ENCODE data around the gene TTC28.

Gene TTC28

DNA sequence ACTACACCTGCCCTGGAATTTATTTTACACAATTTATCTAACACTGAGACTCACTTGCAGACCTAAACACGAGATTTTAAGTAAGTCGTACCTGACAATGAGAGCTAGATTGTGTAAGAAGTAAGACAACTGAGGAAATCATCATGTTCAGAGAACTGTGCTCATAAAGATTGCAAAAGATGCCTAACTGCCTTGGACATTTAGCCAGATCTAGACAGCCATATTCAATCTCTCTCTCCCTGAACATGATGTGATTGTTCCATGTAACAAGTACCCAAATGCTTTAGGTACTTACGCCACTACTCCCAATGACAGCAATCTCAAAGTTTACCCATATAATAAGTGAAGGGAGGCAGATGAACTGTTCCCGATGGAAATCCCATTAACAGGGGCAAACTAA is 550.8 kb downstream of the TTC28 start:
- H3K4me1 Mint-ChIP-seq, result no peaks in the 10 kb centered on the region
- H3K9me3 Mint-ChIP-seq, result no peaks in the 10 kb centered on the region
- TF ChIP-seq, protein P1, sequence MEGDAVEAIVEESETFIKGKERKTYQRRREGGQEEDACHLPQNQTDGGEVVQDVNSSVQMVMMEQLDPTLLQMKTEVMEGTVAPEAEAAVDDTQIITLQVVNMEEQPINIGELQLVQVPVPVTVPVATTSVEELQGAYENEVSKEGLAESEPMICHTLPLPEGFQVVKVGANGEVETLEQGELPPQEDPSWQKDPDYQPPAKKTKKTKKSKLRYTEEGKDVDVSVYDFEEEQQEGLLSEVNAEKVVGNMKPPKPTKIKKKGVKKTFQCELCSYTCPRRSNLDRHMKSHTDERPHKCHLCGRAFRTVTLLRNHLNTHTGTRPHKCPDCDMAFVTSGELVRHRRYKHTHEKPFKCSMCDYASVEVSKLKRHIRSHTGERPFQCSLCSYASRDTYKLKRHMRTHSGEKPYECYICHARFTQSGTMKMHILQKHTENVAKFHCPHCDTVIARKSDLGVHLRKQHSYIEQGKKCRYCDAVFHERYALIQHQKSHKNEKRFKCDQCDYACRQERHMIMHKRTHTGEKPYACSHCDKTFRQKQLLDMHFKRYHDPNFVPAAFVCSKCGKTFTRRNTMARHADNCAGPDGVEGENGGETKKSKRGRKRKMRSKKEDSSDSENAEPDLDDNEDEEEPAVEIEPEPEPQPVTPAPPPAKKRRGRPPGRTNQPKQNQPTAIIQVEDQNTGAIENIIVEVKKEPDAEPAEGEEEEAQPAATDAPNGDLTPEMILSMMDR (IDR thresholded peaks at IDR 0.05; ENCODE audit: unreplicated experiment in 3 of 3), result no peak
- no peaks in the 10 kb centered on the region for H3K27me3 Mint-ChIP-seq (ENCODE audit: low read depth)
- H3K36me3 Mint-ChIP-seq (ENCODE audit: low read depth), result peaks cover 4% of the 10 kb centered on the region
- no peak overlapping the region for H3K27ac Mint-ChIP-seq
- H3K4me3 Mint-ChIP-seq, result no peak overlapping the region

DNA sequence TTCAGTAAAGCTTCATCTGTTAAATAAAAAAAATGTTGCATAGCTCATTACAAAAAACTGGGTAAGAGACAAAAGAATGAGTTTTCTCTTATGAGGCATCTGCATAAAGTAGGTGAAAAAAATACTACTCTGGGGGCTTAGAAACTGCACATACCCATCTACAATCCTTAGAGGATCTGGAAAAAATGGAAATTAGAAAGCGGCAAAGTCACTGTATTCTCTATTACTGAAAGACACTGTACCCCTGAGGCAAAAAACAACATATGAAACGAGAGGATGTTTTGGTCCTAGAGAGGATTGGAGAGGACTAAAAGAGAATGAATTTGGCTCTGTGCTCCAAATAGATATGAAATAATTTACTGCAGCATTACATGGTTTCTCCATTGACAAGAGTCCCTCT is 553.8 kb downstream of the TTC28 start:
- TF ChIP-seq, protein P1 (IDR thresholded peaks at IDR 0.05; ENCODE audit: unreplicated experiment in 3 of 3), result no peak
- Mint-ChIP-seq H3K4me1 (no peaks in the 10 kb centered on the region), H3K4me3 (no peak overlapping the region), H3K27me3 (ENCODE audit: low read depth) (no peaks in the 10 kb centered on the region), H3K27ac (no peak overlapping the region), H3K36me3 (ENCODE audit: low read depth) (no peaks in the 10 kb centered on the region), H3K9me3 (no peaks in the 10 kb centered on the region)

DNA sequence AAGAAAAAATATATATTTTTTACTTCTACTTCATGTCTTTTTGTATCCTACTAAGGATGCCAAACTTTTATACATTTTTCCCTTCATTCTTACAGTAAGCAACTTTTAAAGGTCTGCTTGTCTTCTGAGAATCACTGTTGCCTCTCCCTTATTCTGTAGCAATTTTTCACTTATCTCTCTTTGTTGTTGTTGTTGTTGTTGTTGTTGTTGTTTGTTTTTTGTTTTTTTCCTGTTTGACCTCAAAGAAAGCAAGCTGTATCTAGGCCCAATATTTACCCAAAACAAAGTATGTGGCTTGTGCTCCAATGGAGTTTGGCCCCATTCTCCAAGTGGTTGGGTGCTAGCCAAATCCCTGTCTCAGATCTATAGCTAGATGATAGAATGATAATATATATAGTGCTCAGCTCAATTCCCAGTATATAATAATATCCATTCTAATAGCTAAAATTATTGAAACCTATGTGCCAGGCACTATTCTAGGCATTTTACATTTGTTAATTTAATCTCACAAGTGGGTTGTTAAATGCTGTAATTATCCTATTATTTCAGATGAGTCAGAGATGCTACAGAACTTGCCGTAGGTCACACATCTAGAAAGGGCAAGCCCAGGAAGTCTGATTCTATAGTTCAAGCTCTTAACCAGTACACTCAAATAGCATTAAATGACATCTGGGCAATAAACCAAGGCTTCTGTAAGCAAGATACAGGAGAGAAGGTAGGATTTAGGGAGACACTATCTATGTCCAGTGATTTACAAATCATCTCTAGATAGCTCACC is 555.5 kb downstream of the TTC28 start:
- Mint-ChIP-seq H3K4me1 (no peaks in the 10 kb centered on the region), H3K36me3 (ENCODE audit: low read depth) (no peaks in the 10 kb centered on the region), H3K4me3 (no peak overlapping the region), H3K27me3 (ENCODE audit: low read depth) (no peaks in the 10 kb centered on the region), H3K9me3 (no peaks in the 10 kb centered on the region), H3K27ac (no peak overlapping the region)
- TF ChIP-seq, protein P1 (IDR thresholded peaks at IDR 0.05; ENCODE audit: unreplicated experiment in 3 of 3), result no peak

DNA sequence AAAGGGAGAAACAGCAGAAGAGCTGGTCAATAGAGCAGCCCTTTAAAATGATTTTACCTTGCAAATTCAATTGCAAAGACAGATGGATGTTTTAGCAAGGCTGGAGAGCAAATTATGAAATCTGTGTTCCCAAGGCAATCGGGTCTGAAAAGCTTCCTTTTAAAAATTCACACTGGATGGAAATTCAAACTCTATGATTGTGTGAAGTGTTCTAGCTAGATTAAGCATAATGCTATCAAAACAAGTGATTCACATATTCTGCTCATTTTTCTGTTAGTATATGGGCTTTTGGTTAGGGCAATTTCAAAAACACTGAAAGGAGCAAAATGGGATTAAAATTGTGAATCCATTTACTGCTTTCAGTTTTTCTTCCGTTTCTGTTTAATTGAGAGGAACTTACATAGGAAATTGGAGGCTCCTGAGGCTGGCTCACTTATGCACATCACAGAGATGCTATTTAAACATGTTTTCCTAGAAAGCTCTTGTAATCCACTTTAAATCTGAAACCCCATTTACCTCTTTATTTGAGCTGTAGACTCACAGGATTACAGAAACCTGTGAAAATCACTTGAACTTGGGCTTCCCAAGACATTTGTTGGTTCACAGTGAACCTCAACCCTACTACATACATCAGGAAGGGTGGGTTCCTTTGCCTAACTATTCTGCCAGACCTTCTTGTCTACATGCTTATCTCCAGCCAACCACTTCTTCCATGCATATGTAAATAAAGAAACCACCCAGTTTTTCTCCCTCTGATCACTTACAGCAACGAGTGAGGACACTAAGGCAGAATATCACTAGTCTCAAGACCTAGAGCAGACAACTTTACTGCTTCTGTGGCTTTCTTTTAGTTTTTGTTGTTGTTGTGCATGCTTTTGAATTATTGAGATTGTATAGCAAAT is 558.7 kb downstream of the TTC28 start:
- Mint-ChIP-seq H3K4me3 (no peak overlapping the region), H3K4me1 (peaks cover 12% of the 10 kb centered on the region), H3K27ac (no peak overlapping the region), H3K36me3 (ENCODE audit: low read depth) (no peaks in the 10 kb centered on the region), H3K27me3 (ENCODE audit: low read depth) (no peaks in the 10 kb centered on the region), H3K9me3 (no peaks in the 10 kb centered on the region)
- TF ChIP-seq, protein P1 (IDR thresholded peaks at IDR 0.05; ENCODE audit: unreplicated experiment in 3 of 3), result no peak

DNA sequence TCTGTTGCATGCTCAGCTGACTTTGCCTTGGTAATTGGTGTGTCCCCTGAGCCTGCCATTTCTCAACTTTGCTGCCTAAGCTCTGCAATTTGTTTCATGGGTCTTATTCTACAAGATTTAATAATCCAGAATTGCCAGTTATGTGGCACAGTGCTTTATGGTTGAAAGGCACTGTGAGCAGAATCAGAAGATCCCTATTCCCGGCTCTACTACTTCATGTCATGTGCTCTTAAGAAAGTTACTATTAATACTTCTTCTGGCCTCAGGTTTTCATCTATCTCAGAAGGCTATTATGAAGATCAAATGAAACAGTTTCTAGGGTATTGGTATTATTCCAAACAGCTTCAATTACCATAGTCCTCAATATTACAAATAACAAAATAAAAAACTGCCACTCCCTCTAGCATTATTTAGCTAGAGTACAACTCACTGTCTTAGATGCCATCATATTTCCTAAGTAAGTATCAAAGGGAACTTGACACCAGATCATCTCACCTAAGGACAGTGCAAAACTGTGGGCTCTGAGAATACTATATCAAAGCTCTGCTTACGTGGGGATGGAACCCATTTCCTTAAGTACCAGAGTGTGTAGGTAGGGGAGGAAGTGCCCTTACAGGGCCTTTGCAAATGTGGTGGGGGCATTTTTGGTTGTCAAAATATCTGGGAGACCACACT is 560.5 kb downstream of the TTC28 start:
- Mint-ChIP-seq H3K9me3 (no peaks in the 10 kb centered on the region), H3K4me3 (no peak overlapping the region), H3K36me3 (ENCODE audit: low read depth) (no peaks in the 10 kb centered on the region), H3K4me1 (peaks cover 20% of the 10 kb centered on the region), H3K27me3 (ENCODE audit: low read depth) (no peaks in the 10 kb centered on the region), H3K27ac (no peak overlapping the region)
- TF ChIP-seq, protein P1 (IDR thresholded peaks at IDR 0.05; ENCODE audit: unreplicated experiment in 3 of 3), result no peak

Data from nephron (organoid).